ENCODE results near the gene ZNF490. TPM values are rescaled to one million over a fixed set of nuclear protein-coding genes. Genes with fewer than 3 reads are reported as not detected.

The ZNF490 gene
- polyA plus RNA-seq, 3 donors: 2.3 to 4.2 (median 2.7) TPM

GRCh38 chr19:12603714-12604113, 6.9 kb downstream of the ZNF490 start:
- no peak overlapping the region for H3K4me2 ChIP-seq (replicated peaks; ENCODE audit: extremely low read depth, low read length, poor library complexity, severe bottlenecking)
- H3K27me3 ChIP-seq (ENCODE audit: control insufficient read depth in 2 of 2, insufficient read depth in 2 of 2, low read length in 2 of 2): no peaks in the 10 kb centered on the region
- no peak for DNase-seq
- no peaks in the 10 kb centered on the region for H4K20me1 ChIP-seq (ENCODE audit: insufficient read depth, low read length)
- peaks cover 0 to 3% (median 2%) of the 10 kb centered on the region in 7 donors for H3K9me3 Mint-ChIP-seq
- no peak overlapping the region for H3K4me3 Mint-ChIP-seq
- intact Hi-C loops (cut with micrococcal nuclease): no loop called here
- H3K9ac ChIP-seq (ENCODE audit: insufficient read depth, low read length, poor library complexity, severe bottlenecking): no peak overlapping the region
- peaks cover 10% of the 10 kb centered on the region for H3K4me1 Mint-ChIP-seq
- H3K27me3 Mint-ChIP-seq (ENCODE audit: low read depth in 3 of 3): no peaks in the 10 kb centered on the region
- peaks cover 32 to 62% of the 10 kb centered on the region in 2 donors for H3K36me3 Mint-ChIP-seq
- no peak overlapping the region for H2AFZ ChIP-seq (ENCODE audit: insufficient read depth, low read depth, low read length, poor library complexity, severe bottlenecking)
- no peaks in the 10 kb centered on the region for H3K9me3 ChIP-seq (replicated peaks in 1 of 2; ENCODE audit: control insufficient read depth in 1 of 2, insufficient read depth in 1 of 2, low read length in 2 of 2)
- H3K4me1 ChIP-seq (ENCODE audit: control insufficient read depth in 1 of 2, insufficient read depth in 2 of 2, low read length in 2 of 2): peaks cover 0 to 6% of the 10 kb centered on the region in 2 donors
- no peak for TF ChIP-seq CTCF (IDR thresholded peaks at IDR 0.05)
- no peak overlapping the region for H3K27ac ChIP-seq (ENCODE audit: low read depth in 1 of 2, low read length in 2 of 2)
- H3K36me3 ChIP-seq (replicated peaks in 1 of 2; ENCODE audit: control insufficient read depth in 1 of 2, insufficient read depth in 2 of 2, low read length in 2 of 2): peaks cover 21 to 53% of the 10 kb centered on the region in 2 donors
- peak overlapping the region in 1 of 7 donors; percentile 40 for H3K27ac Mint-ChIP-seq
- no CpG with 5 or more reads among the region's 1 CpG for WGBS (ENCODE audit: insufficient coverage)
- H3K4me3 ChIP-seq (replicated peaks in 1 of 3; ENCODE audit: low read depth in 2 of 3, low read length in 3 of 3): no peak overlapping the region
- no peaks in the 10 kb centered on the region for H3K79me2 ChIP-seq (ENCODE audit: insufficient read depth, low read length)

GRCh38 chr19:12597594-12597993, 13.0 kb downstream of the ZNF490 start:
- H3K27ac ChIP-seq (ENCODE audit: low read depth in 1 of 2, low read length in 2 of 2): no peak overlapping the region
- H3K36me3 ChIP-seq (replicated peaks in 1 of 2; ENCODE audit: control insufficient read depth in 1 of 2, insufficient read depth in 2 of 2, low read length in 2 of 2): peaks cover 21 to 52% of the 10 kb centered on the region in 2 donors
- H2AFZ ChIP-seq (ENCODE audit: insufficient read depth, low read depth, low read length, poor library complexity, severe bottlenecking): no peak overlapping the region
- no peaks in the 10 kb centered on the region for H3K27me3 ChIP-seq (ENCODE audit: control insufficient read depth in 2 of 2, insufficient read depth in 2 of 2, low read length in 2 of 2)
- Mint-ChIP-seq H3K36me3 (peaks cover 36 to 69% of the 10 kb centered on the region in 2 donors), H3K4me3 (no peak overlapping the region), H3K27ac (no peak overlapping the region), H3K4me1 (no peaks in the 10 kb centered on the region), H3K27me3 (ENCODE audit: low read depth in 3 of 3) (no peaks in the 10 kb centered on the region), H3K9me3 (peaks cover 0 to 2% (median 0%) of the 10 kb centered on the region in 7 donors)
- intact Hi-C loops (cut with micrococcal nuclease): no loop called here
- no peak for DNase-seq
- 100% methylated on average over 5 of the region's 11 CpGs for WGBS (ENCODE audit: insufficient coverage)
- no peaks in the 10 kb centered on the region for H4K20me1 ChIP-seq (ENCODE audit: insufficient read depth, low read length)
- no peak for TF ChIP-seq CTCF (IDR thresholded peaks at IDR 0.05)
- H3K9me3 ChIP-seq (replicated peaks in 1 of 2; ENCODE audit: control insufficient read depth in 1 of 2, insufficient read depth in 1 of 2, low read length in 2 of 2): no peaks in the 10 kb centered on the region
- H3K4me3 ChIP-seq (replicated peaks in 1 of 3; ENCODE audit: low read depth in 2 of 3, low read length in 3 of 3): no peak overlapping the region
- no peaks in the 10 kb centered on the region for H3K4me1 ChIP-seq (ENCODE audit: control insufficient read depth in 1 of 2, insufficient read depth in 2 of 2, low read length in 2 of 2)
- H3K79me2 ChIP-seq (ENCODE audit: insufficient read depth, low read length): no peaks in the 10 kb centered on the region
- no peak overlapping the region for H3K9ac ChIP-seq (ENCODE audit: insufficient read depth, low read length, poor library complexity, severe bottlenecking)
- H3K4me2 ChIP-seq (replicated peaks; ENCODE audit: extremely low read depth, low read length, poor library complexity, severe bottlenecking): no peak overlapping the region
